Activated T-helper 1 cell treated with anti-CD3 and anti-CD28 coated beads, Interleukin-2, amount 50 U/mL, for 16 hours (primary cell): ENCODE results near the gene CABYR.
"Not testable (repeated sequence)": the region's sequence is repeated elsewhere in the genome, so short reads cannot be mapped to it uniquely, and the experiment has no call there.

Source experiments
- DNase-seq, 2 donors: peaks; one replicate each; pipeline ENCODE4 v3.0.0-alpha.2; 2020; ENCODE audit warnings: low read depth in 1 of 2, low spot score in 1 of 2

CABYR gene

DNA sequence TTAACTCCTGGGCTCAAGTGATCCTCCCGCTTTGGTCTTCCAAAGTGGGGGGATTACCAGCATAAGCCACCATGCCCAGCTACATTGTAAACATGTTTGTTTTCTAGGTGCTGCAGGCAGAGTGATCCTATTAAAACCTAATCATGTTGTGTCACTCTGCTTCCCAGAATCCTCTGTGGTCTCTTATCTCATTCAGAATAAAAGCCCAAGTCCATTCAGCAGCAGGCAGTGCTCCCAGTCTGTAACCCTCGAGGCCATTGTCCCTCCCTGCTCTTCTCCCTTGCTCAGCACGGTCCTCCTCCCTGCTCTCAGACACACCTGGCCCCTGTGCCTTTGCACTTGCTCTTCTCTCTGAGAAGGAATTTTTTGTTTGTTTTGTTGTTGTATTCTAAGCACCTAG lies 11.1 kb upstream of the CABYR start:
- no peak for DNase-seq

DNA sequence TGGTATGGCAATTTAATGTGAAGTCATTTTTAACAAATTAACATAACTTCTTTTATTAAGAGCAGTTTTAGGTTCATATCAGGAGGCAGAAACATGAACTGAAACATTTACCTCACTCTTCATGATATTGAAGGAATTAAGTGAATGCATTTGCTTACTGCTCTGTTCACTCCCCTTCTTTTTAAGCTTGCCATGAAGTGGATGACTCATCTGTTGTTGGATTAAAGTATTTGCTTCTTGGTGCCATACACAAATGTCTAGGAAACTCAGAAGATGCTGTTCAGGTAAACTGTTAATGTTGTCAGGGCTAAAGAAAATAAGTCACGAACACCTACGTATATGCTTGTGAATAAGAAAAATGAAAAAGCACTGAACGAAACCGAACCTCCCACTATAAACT lies 10.2 kb upstream of the CABYR start:
- no peak for DNase-seq

GRCh38 chr18:24130494-24130893 lies 8.4 kb upstream of the CABYR start:
- DNase-seq = no peak

GRCh38 chr18:24136967-24137373 lies 1.9 kb upstream of the CABYR start:
- DNase-seq = no peak

DNA sequence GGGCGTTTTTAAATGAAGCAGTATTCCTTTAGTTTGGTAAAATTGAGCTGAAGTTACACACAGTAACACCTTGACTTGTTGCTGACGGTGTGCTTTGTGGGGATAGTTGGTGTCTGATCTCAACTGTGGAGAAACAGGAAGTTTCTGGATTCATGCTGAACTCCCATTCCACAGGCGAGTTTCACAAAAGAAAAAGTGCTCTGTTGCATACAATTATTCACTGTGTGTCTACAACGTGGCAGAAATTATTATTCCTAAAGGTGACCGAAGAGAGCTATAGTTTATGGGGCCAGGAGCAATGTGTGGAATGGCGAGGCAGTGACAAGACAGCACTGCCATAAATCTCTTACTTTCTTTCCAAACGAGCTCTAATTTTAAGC lies 463 bp upstream of the CABYR start:
- no peak for DNase-seq

GRCh38 chr18:24140697-24141096 lies 1.8 kb downstream of the CABYR start:
- DNase-seq = no peak

DNA sequence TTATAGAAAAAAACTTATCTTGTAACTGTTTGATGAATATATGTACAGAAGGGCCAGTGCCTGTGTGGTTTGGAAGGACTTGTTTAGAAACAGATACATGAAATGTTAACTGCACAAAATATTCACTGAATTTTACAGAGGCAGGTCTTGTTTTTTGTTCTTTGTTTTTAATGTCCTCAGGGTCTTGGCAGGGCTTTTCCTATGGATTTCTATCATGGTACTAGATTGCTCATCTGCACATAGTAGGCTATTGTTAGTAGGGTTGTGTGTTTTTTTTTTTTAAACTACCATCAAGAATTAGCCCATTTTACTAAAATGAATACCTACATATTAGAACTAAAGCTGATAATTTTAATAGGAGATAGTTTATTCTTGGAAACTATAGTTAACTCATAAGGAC lies 3.5 kb downstream of the CABYR start:
- no peak for DNase-seq

GRCh38 chr18:24149591-24149990 lies 10.7 kb downstream of the CABYR start:
- DNase-seq = not testable (repeated sequence)

- DNase-seq = no peak
These were observed 14.5 kb downstream of the CABYR start for GRCh38 chr18:24153397-24153796.

GRCh38 chr18:24157855-24158254 lies 19.0 kb downstream of the CABYR start:
- no peak for DNase-seq

GRCh38 chr18:24160086-24160485 lies 21.2 kb downstream of the CABYR start:
- DNase-seq = no peak

DNA sequence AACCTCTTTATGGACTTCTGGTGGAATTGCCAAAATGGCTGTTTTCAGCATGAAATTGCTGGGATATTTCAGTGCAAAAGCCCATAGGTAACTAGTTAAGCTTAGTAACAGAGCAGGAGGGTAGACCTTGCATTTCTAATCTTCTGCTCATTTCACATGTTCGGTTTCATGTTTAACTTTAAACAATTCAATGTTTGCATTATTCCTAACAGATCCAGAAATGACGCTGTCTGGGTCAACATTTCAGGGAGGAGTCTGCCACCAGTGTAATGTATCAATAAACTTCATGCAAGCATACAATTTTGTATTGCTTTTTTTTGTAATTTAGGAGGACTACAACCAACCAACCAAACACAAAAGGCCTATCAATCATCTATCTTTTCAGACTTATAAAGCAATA lies 22.4 kb downstream of the CABYR start:
- DNase-seq = no peak

- DNase-seq = no peak
These were observed 29.6 kb downstream of the CABYR start for GRCh38 chr18:24168496-24168895.

- DNase-seq = no peak
These were observed 31.5 kb downstream of the CABYR start for GRCh38 chr18:24170360-24170759.

DNA sequence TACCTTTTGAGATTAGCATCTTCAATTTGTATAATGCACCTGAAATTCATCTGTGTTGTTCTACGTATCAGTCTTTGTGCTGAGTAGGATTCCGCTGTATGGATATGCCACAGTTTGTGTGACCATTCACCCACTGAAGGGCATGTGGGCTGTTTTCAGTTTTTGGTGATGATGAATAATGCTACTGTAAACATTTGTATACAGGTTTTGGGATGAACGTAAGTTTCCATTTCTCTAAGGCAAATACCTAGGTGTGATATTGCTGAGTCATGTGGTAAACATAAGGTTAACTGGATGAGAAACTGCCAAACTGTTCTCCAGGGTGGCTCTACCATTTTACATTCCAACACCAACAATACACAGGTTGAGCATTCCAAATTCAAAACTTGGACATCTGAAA lies 35.1 kb downstream of the CABYR start:
- no peak for DNase-seq

- DNase-seq = no peak
These were observed 38.0 kb downstream of the CABYR start for GRCh38 chr18:24176727-24177416.

- DNase-seq = no peak
These were observed 38.8 kb downstream of the CABYR start for GRCh38 chr18:24177499-24178133.

- no peak for DNase-seq
These were observed 41.2 kb downstream of the CABYR start for GRCh38 chr18:24180048-24180447.

DNA sequence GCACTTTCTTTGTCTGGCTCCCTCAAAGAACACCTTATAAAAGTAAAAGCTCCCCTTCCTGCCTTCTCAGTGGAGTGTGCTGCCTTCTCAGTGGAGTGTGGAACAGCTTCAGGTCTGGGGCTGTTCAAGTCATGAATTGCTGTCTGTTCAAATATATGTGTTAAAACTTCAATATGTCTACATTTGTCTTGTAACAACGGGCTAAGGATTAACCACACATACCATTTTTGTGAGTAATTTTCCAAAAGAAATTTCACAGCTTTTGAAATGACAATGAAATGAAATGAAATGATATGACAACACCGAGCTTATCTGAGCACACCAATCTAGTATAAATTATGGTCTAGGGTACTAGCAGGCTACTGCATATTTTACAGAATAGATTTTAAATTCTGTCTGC lies 42.9 kb downstream of the CABYR start:
- DNase-seq = no peak

- DNase-seq = no peak
These were observed 46.9 kb downstream of the CABYR start for GRCh38 chr18:24185805-24186204.

DNA sequence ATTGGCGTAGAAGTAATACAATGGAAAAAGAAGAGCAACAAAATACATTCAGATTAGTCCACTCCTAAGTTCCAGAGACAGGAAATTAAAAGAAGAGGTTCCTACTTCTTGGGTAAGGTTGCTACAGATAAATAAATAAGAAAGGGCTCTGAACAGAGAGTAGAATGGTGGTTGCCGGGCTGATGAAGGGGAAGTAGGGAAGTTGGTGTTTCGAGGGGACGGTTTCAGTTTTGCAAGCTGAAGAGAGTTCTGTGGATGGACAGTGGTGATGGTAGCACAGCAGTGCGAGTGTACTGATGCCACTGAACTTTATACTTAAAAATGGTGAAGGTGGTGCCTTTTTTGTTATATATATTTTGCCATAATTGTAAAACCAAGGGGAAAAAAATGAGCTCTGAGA lies 48.2 kb downstream of the CABYR start:
- no peak for DNase-seq

DNA sequence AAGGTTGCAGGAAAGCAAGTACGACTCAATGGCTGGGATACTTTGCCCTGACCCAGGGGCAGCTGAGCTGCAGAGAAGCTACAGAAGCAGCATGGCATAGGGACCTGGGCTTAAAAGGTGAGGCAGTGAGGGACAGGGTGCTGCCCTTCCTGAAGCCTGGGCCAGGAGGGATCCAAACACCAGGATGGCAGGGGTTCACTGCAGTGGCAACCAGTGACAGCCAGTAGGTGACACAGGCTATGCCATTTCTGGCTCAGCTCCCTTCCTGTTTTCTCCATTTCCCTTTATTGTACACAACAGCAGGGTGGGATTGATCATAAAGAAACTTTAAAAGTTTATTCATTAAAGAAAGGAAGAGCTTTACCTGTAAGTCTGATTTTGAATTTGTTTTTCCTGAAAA lies 48.8 kb downstream of the CABYR start:
- DNase-seq = no peak

DNA sequence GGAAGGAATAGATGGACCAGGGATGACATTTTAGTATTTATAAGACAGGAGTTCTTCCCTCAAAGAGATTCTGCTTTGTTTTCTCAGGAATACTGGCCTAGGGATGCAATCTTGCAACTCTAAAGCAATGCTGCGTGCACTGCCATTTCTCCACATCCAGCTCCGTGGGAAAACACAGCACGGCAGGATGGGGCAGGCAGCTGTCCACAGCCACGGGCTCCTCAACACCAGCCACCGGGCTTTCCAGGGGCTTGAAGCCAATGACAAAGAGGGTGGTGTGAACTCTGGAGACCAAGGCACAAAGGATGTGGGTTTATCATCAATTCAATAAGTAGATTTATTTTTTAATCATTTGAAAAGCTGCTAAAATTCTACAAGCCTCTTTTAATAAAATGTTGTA lies 49.3 kb downstream of the CABYR start:
- DNase-seq = no peak
